Mesenchymal stem cell (in vitro differentiated cells and primary cell): Measurements from ENCODE around the gene SEC14L5.
A peak's percentile ranks its signal among the peaks of the same experiment; 100 is the strongest.

ENCODE experiments used
- DNase-seq: peaks from one replicate; pipeline ENCODE4 v3.0.0-alpha.2; 2013
- H2AFZ ChIP-seq: one replicate; pipeline ENCODE4 v1.6.1; 2013; ENCODE audit warnings: low read depth, mild to moderate bottlenecking, control low read depth, inconsistent platforms, low read length, moderate library complexity
- H2AK5ac ChIP-seq: 2 replicates; pipeline ENCODE4 v1.6.1; 2013; ENCODE audit warnings: low read length, moderate library complexity, mild to moderate bottlenecking, inconsistent platforms; ENCODE audit not compliant: severe bottlenecking
- H2BK120ac ChIP-seq: one replicate; pipeline ENCODE4 v1.6.1; 2013; ENCODE audit warnings: low read depth, mild to moderate bottlenecking, inconsistent platforms, low read length, moderate library complexity
- H2BK12ac ChIP-seq, 2 experiments: one replicate each; pipeline ENCODE4 v1.6.1; 2013; ENCODE audit warnings: inconsistent platforms in 2 of 2, low read length in 2 of 2, mild to moderate bottlenecking in 2 of 2, moderate library complexity in 2 of 2, control low read depth in 1 of 2
- H2BK15ac ChIP-seq: one replicate; pipeline ENCODE4 v1.6.1; 2013; ENCODE audit warnings: mild to moderate bottlenecking, low read depth, inconsistent platforms; ENCODE audit not compliant: poor library complexity, severe bottlenecking
- H2BK5ac ChIP-seq: 2 replicates; pipeline ENCODE4 v1.6.1; 2013; ENCODE audit warnings: low read depth, mild to moderate bottlenecking, low read length, control low read depth, inconsistent platforms; ENCODE audit not compliant: poor library complexity, severe bottlenecking
- H3K14ac ChIP-seq, 2 experiments: one replicate each; pipeline ENCODE4 v1.6.1; 2013; ENCODE audit warnings: inconsistent platforms in 2 of 2, low read length in 2 of 2, control low read depth in 1 of 2, mild to moderate bottlenecking in 1 of 2, moderate library complexity in 1 of 2
- H3K18ac ChIP-seq, 2 experiments: one replicate each; pipeline ENCODE4 v1.6.1; 2013; ENCODE audit warnings: inconsistent platforms in 2 of 2, low read length in 2 of 2, control low read depth in 1 of 2, low read depth in 1 of 2, mild to moderate bottlenecking in 1 of 2
- H3K23ac ChIP-seq, 2 experiments: one replicate each; pipeline ENCODE4 v1.6.1; 2013; ENCODE audit warnings: inconsistent platforms in 2 of 2, low read length in 2 of 2, mild to moderate bottlenecking in 2 of 2, moderate library complexity in 2 of 2, control low read depth in 1 of 2
- H3K27ac ChIP-seq: 2 replicates; pipeline ENCODE4 v1.5.1; 2013; ENCODE audit warnings: mild to moderate bottlenecking, moderate library complexity, low read length, control low read depth, inconsistent platforms; ENCODE audit not compliant: poor library complexity, severe bottlenecking
- H3K27me3 ChIP-seq, 2 experiments: 2 replicates each; pipeline versions ENCODE4 v1.6.1 to v1.7.0; 2013; ENCODE audit warnings: low read length in 2 of 2, mild to moderate bottlenecking in 2 of 2, moderate library complexity in 2 of 2, control low read depth in 1 of 2, inconsistent platforms in 1 of 2; ENCODE audit not compliant: control insufficient read depth in 1 of 2, insufficient read depth in 1 of 2
- H3K36me3 ChIP-seq, 2 experiments: 2 replicates each; pipeline versions ENCODE4 v1.6.1 to v1.7.0; 2013; ENCODE audit warnings: low read length in 2 of 2, control low read depth in 1 of 2, inconsistent platforms in 1 of 2, low read depth in 1 of 2, mild to moderate bottlenecking in 1 of 2; ENCODE audit not compliant: insufficient read depth in 2 of 2, control insufficient read depth in 1 of 2
- H3K4ac ChIP-seq, 2 experiments: one replicate each; pipeline ENCODE4 v1.6.1; 2013; ENCODE audit warnings: inconsistent platforms in 2 of 2, low read length in 2 of 2, mild to moderate bottlenecking in 2 of 2, moderate library complexity in 2 of 2, control low read depth in 1 of 2, low read depth in 1 of 2
- H3K4me1 ChIP-seq: 2 replicates; pipeline ENCODE4 v1.6.1; 2013; ENCODE audit warnings: low read depth, low read length, control low read depth; ENCODE audit not compliant: control insufficient read depth, insufficient read depth
- H3K4me2 ChIP-seq: 2 replicates; pipeline ENCODE4 v1.6.1; 2013; ENCODE audit warnings: low read length, mild to moderate bottlenecking, inconsistent platforms; ENCODE audit not compliant: poor library complexity, severe bottlenecking
- H3K4me3 ChIP-seq, 2 experiments: 2 replicates each; pipeline versions ENCODE4 v1.5.1 to v1.7.0; 2013; ENCODE audit warnings: low read length in 2 of 2, mild to moderate bottlenecking in 2 of 2, control low read depth in 1 of 2, low read depth in 1 of 2; ENCODE audit not compliant: insufficient read depth in 1 of 2
- H3K79me1 ChIP-seq: replicated peaks from 2 replicates; pipeline ENCODE4 v1.6.1; 2013; ENCODE audit warnings: mild to moderate bottlenecking, control low read depth, low read length, inconsistent platforms; ENCODE audit not compliant: poor library complexity, severe bottlenecking
- H3K9ac ChIP-seq: 2 replicates; pipeline ENCODE4 v1.7.0; 2013; ENCODE audit warnings: mild to moderate bottlenecking, low read length, moderate library complexity
- H3K9me3 ChIP-seq: 2 replicates; pipeline ENCODE4 v1.7.0; 2013; ENCODE audit warnings: mild to moderate bottlenecking, low read length; ENCODE audit not compliant: control insufficient read depth
- H4K8ac ChIP-seq: one replicate; pipeline ENCODE4 v1.6.1; 2013; ENCODE audit warnings: inconsistent platforms, mild to moderate bottlenecking, low read length, moderate library complexity
- H4K91ac ChIP-seq: one replicate; pipeline ENCODE4 v1.6.1; 2013; ENCODE audit warnings: mild to moderate bottlenecking, low read length, inconsistent platforms
- WGBS: methylation state at CpG from one replicate; pipeline ENCODE4 v1.1.7; 2013; ENCODE audit warnings: mixed read lengths; 5-methylcytosine and 5-hydroxymethylcytosine counted together

Gene SEC14L5

DNA sequence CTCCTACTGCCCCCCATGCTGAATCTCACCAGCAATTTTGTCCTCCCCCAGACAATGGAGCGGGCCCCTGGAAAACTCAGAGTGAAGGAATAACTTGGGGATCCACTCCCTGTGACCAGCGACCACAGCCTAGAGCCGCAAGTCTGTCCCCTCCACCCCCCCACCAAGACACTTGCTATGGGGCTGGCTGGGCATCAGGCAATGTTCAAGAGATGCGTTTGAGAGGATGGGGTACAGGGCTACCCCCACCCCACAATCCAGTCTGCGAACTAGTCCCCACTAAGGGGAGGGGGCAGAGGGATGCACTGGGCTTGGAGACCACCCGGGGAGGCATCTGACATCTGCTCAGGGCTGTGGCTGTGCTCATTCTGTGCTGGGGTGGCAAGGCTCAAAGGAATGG lies 23.5 kb upstream of the SEC14L5 start:
- Histone ChIP-seq H2BK5ac (no peak overlapping the region), H3K4ac (no peak overlapping the region), H3K18ac (no peak overlapping the region), H3K9ac (peak overlapping the region; percentile 81), H3K4me1 (peaks cover 26% of the 10 kb centered on the region), H3K27ac (no peak overlapping the region), H4K91ac (no peak overlapping the region), H3K9me3 (no peaks in the 10 kb centered on the region), H3K23ac (no peak overlapping the region), H3K4me2 (no peak overlapping the region), H2AK5ac (no peak overlapping the region), H3K27me3 (no peaks in the 10 kb centered on the region), H2AFZ (no peak overlapping the region), H3K36me3 (peaks cover 34% of the 10 kb centered on the region in 2 experiments), H3K14ac (no peak overlapping the region), H3K79me1 (peaks cover 35% of the 10 kb centered on the region), H2BK15ac (no peak overlapping the region), H2BK120ac (no peak overlapping the region), H4K8ac (no peak overlapping the region), H2BK12ac (no peak overlapping the region), H3K4me3 (peak overlapping the region in 1 of 2 experiments; percentile 96)
- DNase-seq: no peak
- 93% methylated on average over 4 of the region's 6 CpGs for WGBS

DNA sequence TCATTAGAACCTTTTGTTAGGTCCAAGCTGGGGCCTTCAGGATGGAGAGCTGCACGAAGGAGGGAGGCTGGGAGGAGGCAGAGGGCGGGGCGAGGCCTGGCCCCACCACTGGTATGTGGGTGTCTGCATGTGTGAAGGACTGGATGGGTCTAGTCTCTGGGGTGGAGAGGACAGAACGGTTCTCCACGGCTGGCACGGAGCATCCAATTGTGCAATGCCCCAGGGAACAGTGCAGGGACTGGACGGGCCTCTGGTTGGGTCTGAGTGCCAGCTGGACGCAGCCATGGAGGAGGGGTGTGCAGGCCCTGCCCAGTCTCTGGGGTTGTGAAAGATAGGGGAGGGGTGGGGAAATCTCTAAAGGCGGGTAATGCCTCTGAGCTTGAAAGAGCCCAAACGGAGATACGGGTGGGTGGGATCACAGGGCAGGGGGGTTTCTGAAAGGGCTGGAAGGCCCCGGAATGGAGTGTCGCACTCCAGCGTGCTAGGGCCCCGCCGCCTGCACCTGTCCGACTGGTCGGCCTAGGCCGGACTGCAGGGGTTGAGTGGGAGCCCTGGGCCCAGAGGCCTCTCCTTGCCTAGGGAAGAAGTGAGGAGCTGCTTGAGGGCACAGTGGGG lies 22.8 kb upstream of the SEC14L5 start:
- H2AFZ ChIP-seq: no peak overlapping the region
- no peak overlapping the region for H2AK5ac ChIP-seq
- H2BK120ac ChIP-seq: no peak overlapping the region
- peaks cover 26 to 30% of the 10 kb centered on the region in 2 experiments for H3K36me3 ChIP-seq
- H3K9ac ChIP-seq: peak overlapping the region; percentile 87
- no peak overlapping the region for H3K4ac ChIP-seq
- no peak for DNase-seq
- peaks cover 31% of the 10 kb centered on the region for H3K79me1 ChIP-seq
- H3K9me3 ChIP-seq: no peaks in the 10 kb centered on the region
- 87% methylated on average over 19 of the region's 19 CpGs for WGBS
- H3K27ac ChIP-seq: no peak overlapping the region
- no peak overlapping the region for H4K91ac ChIP-seq
- peak overlapping the region in 1 of 2 experiments; percentile 96 for H3K4me3 ChIP-seq
- no peak overlapping the region for H2BK15ac ChIP-seq
- H3K4me1 ChIP-seq: peaks cover 26% of the 10 kb centered on the region
- no peak overlapping the region for H2BK12ac ChIP-seq
- H3K4me2 ChIP-seq: peak overlapping the region; percentile 98
- H4K8ac ChIP-seq: no peak overlapping the region
- H3K27me3 ChIP-seq: no peaks in the 10 kb centered on the region
- H3K14ac ChIP-seq: peak overlapping the region in 1 of 2 experiments; percentile 26
- peak overlapping the region in 1 of 2 experiments; percentile 18 for H3K23ac ChIP-seq
- no peak overlapping the region for H2BK5ac ChIP-seq
- peak overlapping the region in 1 of 2 experiments; percentile 15 for H3K18ac ChIP-seq

GRCh38 chr16:4936181-4936990 lies 21.7 kb upstream of the SEC14L5 start:
- H2BK12ac ChIP-seq: peak overlapping the region in 1 of 2 experiments; percentile 34
- no peaks in the 10 kb centered on the region for H3K9me3 ChIP-seq
- DNase-seq: no peak
- H2BK120ac ChIP-seq: no peak overlapping the region
- H3K36me3 ChIP-seq: peaks cover 16 to 19% of the 10 kb centered on the region in 2 experiments
- no peak overlapping the region for H2BK5ac ChIP-seq
- H2BK15ac ChIP-seq: peak overlapping the region; percentile 44
- peak overlapping the region in 1 of 2 experiments; percentile 62 for H3K14ac ChIP-seq
- peak overlapping the region; percentile 83 for H2AFZ ChIP-seq
- no peaks in the 10 kb centered on the region for H3K27me3 ChIP-seq
- under 1% methylated on average over 58 of the region's 64 CpGs for WGBS
- peak overlapping the region; percentile 71 to 96 for H3K4me3 ChIP-seq
- H3K4me2 ChIP-seq: peak overlapping the region; percentile 98
- H3K79me1 ChIP-seq: peaks cover 26% of the 10 kb centered on the region
- H4K8ac ChIP-seq: no peak overlapping the region
- peak overlapping the region; percentile 87 for H3K9ac ChIP-seq
- H3K18ac ChIP-seq: peak overlapping the region in 1 of 2 experiments; percentile 78
- H2AK5ac ChIP-seq: no peak overlapping the region
- H3K4ac ChIP-seq: no peak overlapping the region
- peaks cover 34% of the 10 kb centered on the region for H3K4me1 ChIP-seq
- peak overlapping the region; percentile 7 for H4K91ac ChIP-seq
- H3K27ac ChIP-seq: no peak overlapping the region
- peak overlapping the region in 1 of 2 experiments; percentile 90 for H3K23ac ChIP-seq
